CD4-positive, alpha-beta T cell treated with Interferon alpha-2 for 1 hour (primary cell): ENCODE measurements around the gene PHF24.
"Not testable (repeated sequence)": the region's sequence is repeated elsewhere in the genome, so short reads cannot be mapped to it uniquely, and the experiment has no call there.

Experiments used
- DNase-seq, 2 donors: peaks; one replicate each; pipeline ENCODE4 v3.0.0-alpha.2; 2020 to 2022

Gene PHF24

DNA sequence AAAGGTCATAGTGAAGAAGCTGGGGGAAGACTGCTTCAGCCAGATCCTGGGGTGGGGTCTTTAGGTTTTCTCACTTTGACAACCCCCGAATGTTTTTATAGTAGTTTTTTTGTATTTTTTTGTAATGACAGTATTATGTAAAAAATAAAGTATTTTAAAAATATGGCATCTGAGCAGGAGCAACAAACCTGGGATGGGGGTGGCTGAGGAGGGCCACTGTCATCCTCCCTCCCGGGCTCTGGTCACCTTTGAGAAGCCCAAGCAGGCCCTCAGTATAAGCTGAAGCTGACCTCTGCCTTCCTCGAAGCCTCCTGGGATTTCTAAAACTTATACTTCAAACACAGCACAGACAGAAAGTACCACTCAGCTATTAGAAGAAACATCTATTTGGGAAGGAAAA lies 40.2 kb downstream of the PHF24 start:
- DNase-seq: no peak

GRCh38 chr9:34999576-34999975 lies 41.5 kb downstream of the PHF24 start:
- DNase-seq: no peak

GRCh38 chr9:35000535-35001284 lies 42.6 kb downstream of the PHF24 start:
- no peak for DNase-seq

- DNase-seq: no peak
Measured at GRCh38 chr9:35001285-35001677, 43.2 kb downstream of the PHF24 start.

DNA sequence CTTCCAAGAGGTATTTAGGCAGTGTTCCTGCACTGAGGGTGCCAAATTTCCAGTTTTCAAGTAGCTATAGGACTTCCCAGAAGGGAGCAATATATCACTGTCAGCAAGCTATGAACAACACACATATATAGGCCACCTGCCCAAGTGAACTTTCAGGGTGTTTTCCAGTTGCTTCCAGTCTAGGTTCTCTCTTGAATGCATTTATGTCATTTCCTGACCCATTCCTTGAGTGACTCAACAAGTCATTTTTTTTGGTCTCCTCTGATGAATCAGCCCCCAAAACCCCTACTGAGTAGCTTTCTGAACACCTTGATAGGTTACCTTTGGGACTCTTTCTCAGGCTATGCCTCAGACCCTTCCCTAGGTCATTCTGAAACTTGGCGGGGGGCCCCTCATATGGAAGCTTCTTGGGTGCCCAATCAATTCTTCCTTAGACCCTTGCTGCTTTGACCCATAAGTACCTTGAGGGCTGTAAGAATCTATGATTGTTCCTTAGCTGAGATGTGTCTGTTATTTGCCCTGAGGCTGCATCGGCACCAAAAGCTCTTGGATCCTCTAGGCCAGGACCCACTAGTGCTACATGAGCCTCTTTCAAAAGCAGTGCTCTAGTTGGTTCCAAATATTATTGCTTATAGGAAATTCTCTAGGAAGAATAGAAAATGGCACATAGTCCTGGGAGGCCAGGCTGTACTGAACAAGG lies 43.9 kb downstream of the PHF24 start:
- DNase-seq: no peak

DNA sequence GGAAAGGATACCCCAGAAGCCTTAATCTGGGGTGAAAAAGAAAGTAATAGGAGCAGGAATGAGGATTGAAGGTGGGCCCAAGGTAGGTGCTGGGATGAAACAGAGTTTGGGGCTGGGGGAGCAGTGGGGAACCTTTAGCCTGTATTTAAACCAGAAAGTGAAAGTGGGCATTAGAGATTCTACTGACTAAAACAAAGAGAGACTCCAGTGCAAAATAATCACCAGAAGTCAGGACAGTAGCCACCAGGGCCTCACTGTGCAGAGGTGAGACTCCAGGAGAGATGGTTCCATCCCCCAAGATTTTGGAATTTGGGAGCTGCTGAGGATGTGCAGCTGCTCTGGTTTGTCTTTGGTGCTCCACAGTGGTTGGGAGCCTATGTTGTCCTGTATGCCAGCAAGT lies 44.5 kb downstream of the PHF24 start:
- no peak for DNase-seq

DNA sequence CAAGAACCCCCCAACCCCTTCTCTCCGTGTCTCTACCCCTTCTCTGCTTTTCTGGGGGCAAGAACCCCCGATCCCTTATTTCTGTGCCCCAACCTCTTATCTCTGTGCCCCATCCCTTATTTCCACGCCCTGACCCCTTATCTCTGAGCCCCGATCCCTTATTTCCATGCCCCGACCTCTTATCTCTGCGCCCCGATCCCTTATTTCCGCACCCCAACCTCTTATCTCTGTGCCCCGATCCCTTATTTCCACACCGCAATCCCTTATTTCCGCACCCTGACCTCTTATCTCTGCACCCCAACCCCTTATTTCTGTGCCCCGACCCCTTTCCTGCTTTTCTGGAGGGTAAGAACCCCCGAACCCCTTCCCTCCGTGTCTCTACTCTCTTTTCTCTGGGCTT lies 46.2 kb downstream of the PHF24 start:
- DNase-seq: not testable (repeated sequence)

GRCh38 chr9:35010351-35010958 lies 52.4 kb downstream of the PHF24 start:
- no peak for DNase-seq

GRCh38 chr9:35014517-35014916 lies 56.4 kb downstream of the PHF24 start:
- DNase-seq: no peak

DNA sequence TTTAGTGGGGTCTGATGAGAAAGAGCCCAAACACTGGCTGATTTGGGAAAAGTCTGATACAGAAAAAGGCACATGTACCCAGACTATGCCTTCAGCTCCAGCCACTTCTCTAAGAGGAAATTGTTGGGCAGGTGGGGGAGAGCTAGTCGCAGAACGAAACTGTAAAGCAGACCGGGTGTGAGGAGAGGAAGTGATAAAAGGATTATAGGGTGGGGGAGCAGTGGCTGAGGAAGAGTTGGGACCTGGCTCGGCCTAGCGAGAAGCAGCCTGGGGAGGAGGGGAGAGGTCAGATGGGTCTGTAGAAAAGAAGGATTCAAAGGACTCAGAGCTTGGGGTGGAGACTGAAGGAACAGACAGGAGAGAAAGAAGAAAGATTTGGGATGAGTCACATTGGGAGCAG lies 65.4 kb downstream of the PHF24 start:
- DNase-seq: not testable (repeated sequence)

- DNase-seq: no peak
Measured at GRCh38 chr9:35026671-35027070, 68.6 kb downstream of the PHF24 start.

- no peak for DNase-seq
Measured at GRCh38 chr9:35027374-35027773, 69.3 kb downstream of the PHF24 start.

DNA sequence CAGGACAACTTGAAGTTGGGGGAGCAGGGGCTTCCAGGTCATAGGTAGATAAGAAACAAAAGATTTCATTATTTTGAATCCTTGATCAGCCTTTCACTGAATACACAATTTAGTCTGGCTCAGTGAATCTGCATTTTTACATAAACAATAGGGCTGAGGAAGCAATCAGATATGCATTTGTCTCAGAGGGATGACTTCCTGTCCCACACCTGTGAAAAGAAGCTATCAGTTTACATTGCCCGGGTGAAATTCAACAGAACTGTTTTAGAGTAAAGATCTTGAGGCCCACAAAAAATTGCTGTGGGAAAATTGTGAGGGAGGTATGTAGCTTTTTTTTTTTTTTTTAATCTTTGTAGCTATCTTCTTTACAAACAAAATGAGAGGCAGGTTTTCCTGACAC lies 69.8 kb downstream of the PHF24 start:
- no peak for DNase-seq

DNA sequence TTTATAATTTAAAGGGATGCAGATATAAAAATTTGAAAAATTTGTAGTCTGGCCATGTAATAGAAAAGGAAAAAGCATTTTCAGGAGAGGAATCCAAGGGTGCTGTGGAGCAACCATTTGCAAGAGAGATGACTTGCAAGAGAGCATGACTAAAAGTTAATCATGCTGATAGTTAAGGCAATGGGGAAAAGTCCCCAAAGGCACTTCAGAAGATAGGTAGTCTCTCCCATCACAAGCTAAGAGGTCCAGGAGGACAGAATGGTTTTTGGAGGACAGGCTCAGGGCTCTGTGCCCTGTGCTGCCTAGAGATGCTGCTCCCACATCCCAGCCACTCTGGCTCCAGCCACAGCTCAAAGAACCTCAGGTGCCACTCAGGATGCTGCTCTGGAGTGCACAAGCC lies 70.3 kb downstream of the PHF24 start:
- no peak for DNase-seq

GRCh38 chr9:35029241-35029640 lies 71.2 kb downstream of the PHF24 start:
- DNase-seq: no peak

- no peak for DNase-seq
Measured at GRCh38 chr9:35029852-35030251, 71.8 kb downstream of the PHF24 start.
